Fibroblast of mammary gland (primary cell): ENCODE results near the gene STPG4.

Experiments used
- DNase-seq: peaks from one replicate; pipeline ENCODE4 v3.0.0-alpha.2; 2010; ENCODE audit warnings: low read depth
- H3K4me3 ChIP-seq: 2 replicates; pipeline ENCODE4 v1.5.1; 2011; ENCODE audit warnings: low read depth, mild to moderate bottlenecking, low read length, moderate library complexity; ENCODE audit not compliant: control insufficient read depth
- TF ChIP-seq, protein P1 (sequence below): conservative IDR thresholded peaks from 2 replicates; pipeline ENCODE4 v1.5.1; 2011; ENCODE audit warnings: low read depth, low read length, inconsistent platforms; ENCODE audit not compliant: control insufficient read depth, insufficient read depth

Gene STPG4

GRCh38 chr2:47068981-47069627, 86.0 kb downstream of the STPG4 start:
- TF ChIP-seq, protein P1, sequence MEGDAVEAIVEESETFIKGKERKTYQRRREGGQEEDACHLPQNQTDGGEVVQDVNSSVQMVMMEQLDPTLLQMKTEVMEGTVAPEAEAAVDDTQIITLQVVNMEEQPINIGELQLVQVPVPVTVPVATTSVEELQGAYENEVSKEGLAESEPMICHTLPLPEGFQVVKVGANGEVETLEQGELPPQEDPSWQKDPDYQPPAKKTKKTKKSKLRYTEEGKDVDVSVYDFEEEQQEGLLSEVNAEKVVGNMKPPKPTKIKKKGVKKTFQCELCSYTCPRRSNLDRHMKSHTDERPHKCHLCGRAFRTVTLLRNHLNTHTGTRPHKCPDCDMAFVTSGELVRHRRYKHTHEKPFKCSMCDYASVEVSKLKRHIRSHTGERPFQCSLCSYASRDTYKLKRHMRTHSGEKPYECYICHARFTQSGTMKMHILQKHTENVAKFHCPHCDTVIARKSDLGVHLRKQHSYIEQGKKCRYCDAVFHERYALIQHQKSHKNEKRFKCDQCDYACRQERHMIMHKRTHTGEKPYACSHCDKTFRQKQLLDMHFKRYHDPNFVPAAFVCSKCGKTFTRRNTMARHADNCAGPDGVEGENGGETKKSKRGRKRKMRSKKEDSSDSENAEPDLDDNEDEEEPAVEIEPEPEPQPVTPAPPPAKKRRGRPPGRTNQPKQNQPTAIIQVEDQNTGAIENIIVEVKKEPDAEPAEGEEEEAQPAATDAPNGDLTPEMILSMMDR: no peak
- H3K4me3 ChIP-seq: no peak overlapping the region
- DNase-seq: no peak

- no peak for DNase-seq
- TF ChIP-seq, protein P1: no peak
These were observed 87.2 kb downstream of the STPG4 start for GRCh38 chr2:47067788-47068407.

DNA sequence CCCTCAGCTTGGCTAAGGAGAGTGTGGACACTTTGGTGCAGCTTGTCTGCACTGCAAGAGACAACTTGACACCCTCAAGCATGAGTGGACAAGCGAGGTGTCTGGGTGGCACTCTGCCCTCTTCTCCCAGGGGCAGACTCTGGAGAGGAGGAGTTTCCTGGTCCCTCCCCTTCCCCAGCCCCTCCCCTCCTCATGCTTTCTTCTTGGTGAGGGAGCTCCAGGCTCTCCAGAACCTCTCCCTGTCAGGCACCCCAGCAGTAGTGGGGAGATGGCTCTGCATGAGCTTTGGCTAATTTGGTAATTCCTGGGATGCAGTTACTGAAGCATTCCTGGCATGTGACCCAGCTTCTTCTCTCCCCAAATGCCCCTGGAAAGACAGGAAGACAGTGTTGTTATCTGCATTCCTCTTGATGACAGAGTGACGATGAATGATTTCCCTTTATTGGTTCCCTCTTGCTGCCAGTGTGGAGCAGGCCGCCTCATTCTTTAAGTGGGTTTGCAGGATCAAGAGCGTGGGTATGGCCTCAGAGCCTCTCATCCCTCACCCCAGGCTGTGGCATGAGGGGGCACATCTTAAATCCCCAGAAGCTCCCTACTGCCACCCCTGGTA, 89.2 kb downstream of the STPG4 start:
- TF ChIP-seq, protein P1: no peak
- DNase-seq: peak; percentile 80
- no peak overlapping the region for H3K4me3 ChIP-seq

More at GRCh38 chr2:47067788-47068407, 87.2 kb downstream of the STPG4 start:
- no peak overlapping the region for H3K4me3 ChIP-seq

- TF ChIP-seq, protein P1: no peak
- H3K4me3 ChIP-seq: no peak overlapping the region
- DNase-seq: no peak
These were observed 89.8 kb downstream of the STPG4 start for GRCh38 chr2:47065343-47065742.

- H3K4me3 ChIP-seq: no peak overlapping the region
- TF ChIP-seq, protein P1: no peak
- DNase-seq: no peak
These were observed 91.0 kb downstream of the STPG4 start for GRCh38 chr2:47064106-47064505.

- no peak overlapping the region for H3K4me3 ChIP-seq
- TF ChIP-seq, protein P1: no peak
- no peak for DNase-seq
These were observed 91.6 kb downstream of the STPG4 start for GRCh38 chr2:47063538-47063930.
